UCSD-AML1 (cell line): ENCODE data around the gene RYR2.

Experiments used
- DNase-seq: peaks from one replicate; lab custom pipeline; 2025; ENCODE audit not compliant: unreplicated experiment; lab: John Stamatoyannopoulos, UW

Gene RYR2

DNA sequence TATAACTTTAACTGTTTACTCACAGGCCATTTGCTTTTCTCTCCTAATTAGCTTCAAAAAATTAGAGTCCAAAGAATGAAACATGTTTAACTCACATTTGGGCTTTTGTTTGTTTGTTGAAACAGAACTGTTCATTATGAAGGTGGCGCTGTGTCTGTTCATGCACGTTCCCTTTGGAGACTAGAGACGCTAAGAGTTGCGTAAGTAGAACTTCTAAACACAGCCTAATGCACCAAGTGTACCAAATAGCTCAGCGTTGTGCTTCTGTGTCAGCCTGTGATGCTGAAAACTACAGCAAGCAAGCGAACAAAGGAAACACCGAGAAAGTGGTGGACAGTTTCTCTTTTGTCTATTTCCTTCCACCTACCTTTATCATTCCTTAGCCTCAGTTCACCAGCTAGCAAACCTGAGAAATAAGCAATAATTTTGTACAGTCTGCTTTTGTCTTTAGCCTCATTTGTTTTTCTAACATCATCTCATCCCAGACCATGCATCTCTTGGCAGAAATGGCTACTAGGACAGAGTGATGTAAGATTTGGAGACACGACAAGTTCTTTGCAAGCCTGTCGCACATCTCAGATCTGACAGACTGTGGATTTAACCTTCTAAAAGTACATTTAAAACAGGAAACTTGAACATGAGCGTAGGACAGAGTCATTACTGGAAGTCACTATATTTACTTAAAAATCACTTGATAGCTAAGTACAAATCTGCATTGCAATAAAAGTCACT, 375.1 kb downstream of the RYR2 start:
- no peak for DNase-seq

DNA sequence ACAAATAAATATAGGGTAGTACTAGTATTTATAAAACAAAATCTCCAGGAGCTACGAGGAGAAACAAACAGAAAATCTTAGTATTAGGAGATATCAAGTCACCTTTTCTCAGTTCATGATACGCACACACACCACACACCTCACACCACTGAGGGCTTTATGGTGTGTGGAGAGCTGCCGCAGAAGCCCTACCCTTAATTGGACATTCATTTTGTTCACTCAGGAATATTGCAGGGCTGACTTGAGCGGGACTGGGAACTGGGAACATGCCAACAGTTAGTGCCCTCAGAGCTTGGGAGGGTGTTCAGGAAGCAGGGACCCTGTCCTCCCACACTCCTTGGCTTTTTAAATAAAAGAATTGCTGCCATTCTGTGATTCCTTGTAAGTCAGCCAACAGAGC, 386.8 kb downstream of the RYR2 start:
- no peak for DNase-seq

DNA sequence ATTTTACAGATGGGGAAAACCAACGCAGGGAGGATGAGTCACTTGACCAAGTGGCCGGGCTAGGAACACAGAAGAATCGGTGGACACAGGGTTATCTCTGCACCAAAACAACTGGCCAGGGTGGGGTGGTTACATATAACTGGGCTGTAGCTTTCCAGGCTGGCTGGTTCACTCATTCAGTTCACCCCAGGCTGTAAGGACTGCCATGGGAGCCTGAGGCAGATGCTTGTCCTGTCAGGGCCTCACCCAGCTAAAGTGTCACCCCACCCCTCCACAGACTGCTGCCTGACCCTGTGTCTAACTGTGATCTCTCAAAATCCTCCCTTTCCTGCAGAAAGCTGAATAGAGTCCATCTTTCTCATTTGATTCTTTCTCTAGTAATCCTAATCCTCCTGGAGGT, 387.3 kb downstream of the RYR2 start:
- no peak for DNase-seq

DNA sequence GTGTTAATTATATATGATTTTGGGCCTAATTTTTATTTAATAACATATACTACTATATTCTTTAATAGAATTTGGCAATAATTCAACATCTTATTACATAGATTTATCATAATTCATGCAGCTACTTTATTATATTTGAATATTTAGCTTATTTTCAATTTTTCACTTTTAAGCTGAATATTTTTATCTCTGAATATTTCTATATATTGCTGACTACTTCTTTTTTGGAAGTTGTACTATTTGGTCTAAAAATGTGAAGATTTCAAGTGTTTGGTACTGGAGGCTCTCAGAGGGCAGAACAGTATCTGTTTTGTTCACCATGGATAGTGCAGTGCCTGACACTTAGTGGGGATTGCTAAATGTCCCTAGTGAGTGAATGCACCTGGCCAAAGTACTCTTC, 389.5 kb downstream of the RYR2 start:
- no peak for DNase-seq

DNA sequence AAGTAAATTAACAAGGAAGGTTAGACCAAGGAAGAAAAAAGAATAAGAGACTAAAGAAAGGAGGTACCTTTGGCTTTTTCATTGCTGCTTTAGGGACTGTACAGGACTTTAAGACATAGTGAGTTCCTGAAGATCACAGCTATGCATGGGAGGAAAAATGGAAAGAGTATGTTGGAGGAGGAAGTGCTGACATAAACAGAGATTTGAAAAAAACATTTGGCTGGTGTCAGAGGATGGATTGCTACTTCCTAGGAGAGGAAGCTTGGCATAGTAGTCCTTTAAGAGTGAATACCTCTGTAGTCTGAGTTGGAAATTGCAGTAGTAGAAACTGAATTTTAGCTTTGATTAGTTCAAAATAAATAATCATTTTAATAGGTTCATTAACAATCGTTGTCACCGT, 398.4 kb downstream of the RYR2 start:
- DNase-seq: no peak

DNA sequence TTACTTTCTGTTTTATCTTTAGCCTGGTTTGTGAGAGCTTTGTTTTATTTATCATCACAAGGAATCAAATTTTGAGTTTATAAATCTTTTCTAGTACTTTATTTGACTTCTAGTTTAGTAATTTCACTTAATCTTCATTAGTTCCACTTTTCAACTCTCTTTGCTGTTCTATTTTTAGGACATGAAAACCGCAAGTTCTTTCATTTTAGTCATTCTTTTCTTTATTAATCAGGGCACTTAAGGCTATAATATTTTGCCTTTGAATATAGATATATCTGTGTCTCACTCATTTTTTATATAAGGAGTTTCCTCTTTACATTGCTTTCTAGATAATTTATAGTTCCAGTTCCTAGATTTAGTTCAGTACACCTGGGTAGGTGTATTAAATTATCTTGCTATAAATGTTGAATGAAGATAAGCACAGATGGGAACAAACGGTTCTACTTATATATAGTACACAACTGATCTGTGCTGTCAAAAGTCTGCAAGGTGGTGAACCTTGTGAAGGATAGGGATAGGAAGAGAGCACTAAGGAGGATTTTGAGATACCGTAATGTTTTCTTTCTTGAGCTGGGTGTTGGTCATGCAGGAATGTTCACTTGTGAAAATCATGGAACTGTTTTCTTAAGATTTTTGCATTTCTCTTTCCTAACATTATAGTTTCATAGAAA, 402.3 kb downstream of the RYR2 start:
- DNase-seq: no peak

DNA sequence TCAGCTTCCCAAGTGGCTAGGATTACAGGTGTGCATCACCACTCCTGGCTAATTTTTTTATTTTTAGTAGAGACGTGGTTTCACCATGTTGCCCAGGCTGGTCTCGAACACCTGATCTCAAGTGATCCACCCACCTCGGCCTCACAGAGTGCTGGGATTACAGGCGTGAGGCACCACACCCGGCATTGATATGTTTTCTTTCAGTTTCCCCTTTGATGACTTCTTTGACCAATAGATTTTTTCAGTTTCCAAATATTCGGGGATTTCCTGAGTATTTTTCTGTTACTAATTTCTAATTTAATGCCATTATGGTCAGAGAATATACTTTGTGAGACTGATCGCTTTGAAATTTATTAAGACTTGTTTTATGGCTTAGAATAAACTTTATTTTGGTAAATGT, 406.1 kb downstream of the RYR2 start:
- no peak for DNase-seq

DNA sequence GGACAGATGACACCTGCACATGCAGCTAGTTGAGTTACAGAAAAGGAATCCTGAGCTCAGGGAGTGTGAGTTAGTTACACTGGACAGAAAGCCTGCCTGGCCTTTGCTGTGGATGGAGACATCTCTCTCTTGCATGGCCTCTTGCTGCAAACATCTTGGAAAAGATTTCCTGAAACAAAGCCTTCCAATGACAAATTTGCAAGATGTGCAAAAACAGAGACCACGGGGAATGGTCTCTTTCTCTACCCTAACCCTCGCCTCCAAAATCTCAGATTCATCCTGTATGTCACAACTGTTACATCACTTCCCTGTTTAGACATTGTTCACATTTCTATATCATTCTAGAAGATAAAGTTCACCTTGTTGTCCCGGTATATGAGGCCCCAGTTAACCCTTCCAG, 415.6 kb downstream of the RYR2 start:
- no peak for DNase-seq

DNA sequence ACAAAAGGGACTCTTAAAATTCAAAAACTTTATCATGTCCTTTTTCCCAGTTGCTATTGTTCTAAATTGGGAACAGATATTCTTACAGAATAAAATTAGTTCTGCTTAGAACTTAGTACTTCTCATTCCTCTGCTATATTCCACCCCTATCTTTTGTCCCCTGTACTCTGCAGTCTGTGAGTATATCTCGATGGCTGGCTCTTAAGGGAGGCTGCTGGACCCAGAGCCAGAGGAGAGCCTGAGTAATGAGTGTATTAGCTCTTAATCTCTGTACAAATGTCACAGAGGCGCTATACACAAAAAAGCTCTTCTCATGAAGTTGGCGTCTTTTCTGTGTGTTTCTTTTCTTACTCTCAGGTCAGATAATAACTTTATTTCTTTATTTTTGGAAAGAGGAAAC, 425.3 kb downstream of the RYR2 start:
- DNase-seq: no peak

DNA sequence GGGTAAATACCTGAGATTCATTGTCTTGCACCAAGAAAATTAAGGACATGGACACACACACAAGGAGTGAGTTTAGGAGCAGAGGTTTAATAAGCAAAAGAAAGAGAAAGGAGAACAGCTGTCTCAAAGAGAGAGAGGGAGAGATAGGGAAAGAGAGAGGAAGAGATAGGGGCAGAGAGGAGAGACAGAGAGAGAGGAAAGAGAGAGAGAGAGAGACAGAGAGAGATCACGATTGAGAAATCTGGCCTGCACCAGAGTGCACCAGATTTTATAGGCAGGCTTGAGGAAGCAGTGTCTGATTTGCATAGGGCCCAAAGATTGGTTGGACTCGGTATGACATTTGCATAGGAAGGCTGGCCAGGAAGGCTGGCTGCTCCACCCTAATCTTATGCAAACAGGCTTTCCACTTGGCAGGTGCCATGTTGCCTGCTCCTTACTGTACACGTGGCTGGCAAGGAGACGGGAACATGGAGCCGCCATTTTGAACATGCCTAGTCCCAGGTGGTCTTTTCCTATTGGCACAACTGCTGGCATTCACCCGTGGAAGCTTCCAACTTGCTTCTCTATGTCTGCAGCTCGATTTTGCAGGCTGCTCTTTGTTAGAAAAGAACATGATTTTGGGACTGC, 428.8 kb downstream of the RYR2 start:
- DNase-seq: no peak

DNA sequence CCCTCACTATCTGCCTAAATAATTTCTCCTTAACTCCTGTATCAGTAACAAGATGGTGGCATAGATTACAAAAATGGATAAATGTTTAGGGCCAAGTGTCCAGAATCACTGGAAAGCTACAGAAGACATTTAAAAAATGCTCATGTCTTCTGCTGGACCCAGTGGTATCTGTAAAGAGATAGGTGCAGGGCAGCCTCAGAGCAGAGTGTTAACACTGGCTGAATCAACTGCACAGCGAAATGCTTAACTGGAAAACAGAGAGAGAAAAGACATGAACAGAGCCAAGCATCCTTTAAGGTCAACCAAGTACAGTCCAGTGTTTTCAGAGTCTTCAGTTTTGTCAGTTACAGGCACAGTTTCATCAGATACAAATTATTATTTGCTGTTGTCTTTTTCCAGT, 429.4 kb downstream of the RYR2 start:
- DNase-seq: no peak

DNA sequence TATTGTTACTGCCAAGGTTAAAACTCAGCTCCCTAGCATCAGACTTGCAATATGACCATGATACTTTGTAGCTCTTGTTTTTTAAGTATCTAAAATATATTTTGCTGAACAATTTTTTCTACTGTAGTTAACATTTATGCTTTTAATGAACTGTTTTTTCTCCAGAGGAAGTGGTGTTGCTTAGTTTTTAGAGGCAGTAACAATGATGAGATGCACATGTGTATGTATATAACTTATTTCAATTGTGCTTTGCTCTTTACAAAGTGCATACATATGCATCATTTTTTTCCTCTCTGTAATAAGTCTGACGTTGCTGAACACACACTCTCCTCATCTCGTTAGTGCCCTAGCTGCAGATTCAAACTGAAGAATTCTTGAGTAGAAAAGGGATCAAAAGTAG, 430.0 kb downstream of the RYR2 start:
- no peak for DNase-seq

DNA sequence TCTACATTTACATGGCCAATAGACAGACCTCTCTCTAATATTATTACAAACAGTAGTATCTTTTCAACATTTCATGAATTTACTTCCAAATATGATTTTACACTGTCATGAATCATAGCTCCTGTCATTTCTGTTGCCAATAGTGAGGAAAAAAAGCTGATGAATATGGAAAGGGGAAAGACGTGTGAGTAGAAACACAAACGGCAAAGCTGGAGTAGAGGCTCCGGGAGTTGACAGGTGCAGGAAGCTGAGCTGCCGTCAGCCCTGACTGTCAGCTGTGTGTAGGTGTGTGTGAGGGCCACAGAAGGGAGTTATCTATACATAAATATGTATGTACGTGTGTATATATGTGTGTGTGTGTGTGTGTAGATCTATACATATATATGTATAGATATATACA, 431.9 kb downstream of the RYR2 start:
- DNase-seq: no peak

DNA sequence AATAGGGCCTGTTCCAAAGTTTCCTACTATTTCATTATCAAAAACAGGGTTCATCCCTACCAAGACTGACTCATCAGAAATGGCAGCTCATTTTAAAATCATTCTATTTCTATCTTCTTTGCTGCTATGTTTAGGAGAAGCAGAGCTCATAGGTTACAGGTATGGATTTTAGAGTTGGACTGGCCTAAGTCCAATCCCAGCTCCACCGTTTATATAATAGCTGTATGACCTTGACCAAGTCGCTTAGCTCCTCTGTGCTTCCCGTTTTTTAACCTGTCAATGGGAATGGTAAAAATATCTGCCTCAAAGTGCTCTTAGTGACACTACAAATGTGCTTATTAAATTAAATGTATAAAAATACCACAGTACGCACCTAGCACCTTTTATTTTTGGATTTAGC, 436.1 kb downstream of the RYR2 start:
- DNase-seq: no peak

DNA sequence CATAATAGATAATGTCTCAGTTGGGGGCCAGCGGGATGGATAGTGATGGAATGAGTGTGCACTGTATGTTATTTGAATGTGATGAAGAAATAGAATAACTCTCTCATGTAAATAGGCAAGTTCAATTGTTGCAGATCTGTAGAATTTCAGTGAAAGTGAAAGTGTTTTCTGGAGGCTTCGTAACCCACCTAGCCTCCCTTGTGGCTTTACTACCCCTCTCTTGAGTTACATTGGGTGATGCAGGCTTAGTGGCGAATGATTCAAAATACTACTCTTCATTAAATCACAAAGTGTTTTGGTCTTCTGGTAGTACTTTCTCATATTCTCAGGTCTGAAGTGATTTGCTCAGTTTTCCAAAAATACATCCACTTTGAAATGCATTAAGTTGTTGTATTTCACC, 436.9 kb downstream of the RYR2 start:
- no peak for DNase-seq

DNA sequence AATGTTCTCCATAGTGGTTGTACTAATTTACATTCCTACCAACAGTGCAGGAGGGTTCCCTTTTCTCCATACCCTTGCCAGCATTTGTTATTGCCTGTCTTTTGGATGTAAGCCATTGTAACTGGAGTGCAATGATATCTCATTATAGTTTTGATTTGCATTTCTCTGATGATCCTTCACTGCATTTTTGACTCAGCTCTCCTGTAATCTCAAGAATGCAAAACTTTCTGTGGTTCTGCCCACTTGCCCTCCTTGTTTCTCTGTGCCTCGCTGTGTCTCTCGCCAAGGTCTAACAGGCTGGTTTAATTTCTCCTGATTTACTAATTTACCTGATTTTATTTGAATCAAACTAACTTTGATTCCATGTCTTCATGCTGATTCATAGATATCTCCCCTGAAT, 440.8 kb downstream of the RYR2 start:
- DNase-seq: no peak

DNA sequence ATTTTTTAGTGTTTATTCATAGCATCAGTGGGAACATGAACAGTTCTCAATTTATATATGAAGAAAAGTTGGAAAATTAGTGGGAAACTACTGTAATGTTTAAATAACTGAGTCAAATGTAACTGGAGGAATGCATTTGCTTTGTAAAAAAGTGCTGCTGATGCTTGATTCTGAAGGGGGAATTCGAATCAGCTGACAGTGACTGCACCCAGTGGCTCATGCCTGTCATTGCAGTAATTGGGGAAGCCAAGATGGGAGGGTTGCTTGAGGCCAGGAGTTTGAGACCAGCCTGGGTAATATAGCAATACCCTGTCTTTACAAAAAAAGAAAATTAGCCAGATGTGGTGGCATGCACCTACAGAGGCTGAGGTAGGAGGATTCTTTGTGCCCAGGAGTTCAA, 450.4 kb downstream of the RYR2 start:
- DNase-seq: no peak

DNA sequence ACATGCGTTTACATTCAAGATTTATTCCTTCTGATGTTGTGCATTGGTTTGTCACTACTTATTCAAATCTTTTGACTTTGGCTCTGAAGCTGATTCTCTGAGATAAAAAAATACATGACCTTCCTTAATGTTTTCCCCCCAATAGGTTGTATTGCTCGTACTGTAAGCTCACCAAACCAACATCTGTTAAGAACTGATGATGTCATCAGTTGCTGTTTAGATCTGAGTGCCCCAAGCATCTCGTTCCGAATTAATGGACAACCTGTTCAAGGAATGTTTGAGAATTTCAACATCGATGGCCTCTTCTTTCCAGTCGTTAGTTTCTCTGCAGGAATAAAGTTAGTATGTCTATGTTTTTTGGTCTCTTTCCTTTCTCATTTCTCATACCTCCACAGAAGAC, 458.6 kb downstream of the RYR2 start:
- no peak for DNase-seq

DNA sequence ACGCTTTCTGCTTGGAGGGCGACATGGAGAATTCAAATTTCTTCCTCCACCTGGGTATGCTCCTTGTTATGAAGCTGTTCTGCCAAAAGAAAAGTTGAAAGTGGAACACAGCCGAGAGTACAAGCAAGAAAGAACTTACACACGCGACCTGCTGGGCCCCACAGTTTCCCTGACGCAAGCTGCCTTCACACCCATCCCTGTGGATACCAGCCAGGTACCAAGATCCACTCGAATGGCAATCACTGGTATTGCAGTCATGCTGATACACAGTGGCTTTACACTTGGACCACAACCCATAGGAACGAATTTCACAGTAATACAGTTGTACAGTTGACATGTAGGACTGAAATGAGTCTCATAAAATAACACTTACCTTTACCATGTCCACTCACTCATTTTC, 461.3 kb downstream of the RYR2 start:
- no peak for DNase-seq

DNA sequence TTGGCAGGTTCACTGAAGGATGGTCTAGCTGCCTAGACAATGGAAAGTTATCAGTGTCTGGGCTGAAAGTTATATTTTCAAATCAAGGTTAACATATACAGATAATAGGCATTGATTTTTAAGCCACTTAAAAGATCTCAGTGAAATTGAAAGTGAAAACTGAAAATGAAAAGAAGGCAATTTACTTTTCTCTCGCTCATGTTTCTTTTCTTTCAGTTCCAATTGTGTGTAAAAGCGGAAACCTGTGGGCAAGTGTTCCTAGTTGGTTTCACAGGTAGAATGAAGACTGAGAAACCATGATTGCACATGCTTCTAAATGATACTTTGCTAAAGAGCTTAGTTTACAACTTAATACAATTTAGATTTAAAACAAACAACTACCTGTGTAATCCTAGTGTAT, 465.0 kb downstream of the RYR2 start:
- DNase-seq: no peak

DNA sequence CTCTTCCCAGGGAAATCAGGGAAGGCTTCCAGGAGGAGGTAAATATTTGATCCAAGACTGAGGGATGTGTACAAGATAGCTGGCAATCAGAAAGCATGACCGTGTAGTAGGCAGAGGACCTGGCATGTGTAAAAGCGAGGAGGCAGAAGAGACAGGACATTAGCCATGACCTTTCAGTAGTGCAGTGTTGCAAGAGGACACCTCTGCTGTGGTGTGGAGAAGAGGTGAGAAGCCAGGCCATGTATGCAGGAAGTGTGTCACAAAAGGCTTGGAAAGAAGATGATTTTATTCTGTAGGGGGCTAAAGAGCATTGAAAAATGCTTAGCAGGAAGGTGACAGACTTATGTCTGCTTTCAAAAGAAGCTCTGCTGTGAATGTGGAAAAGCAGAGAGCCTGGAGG, 467.8 kb downstream of the RYR2 start:
- no peak for DNase-seq

DNA sequence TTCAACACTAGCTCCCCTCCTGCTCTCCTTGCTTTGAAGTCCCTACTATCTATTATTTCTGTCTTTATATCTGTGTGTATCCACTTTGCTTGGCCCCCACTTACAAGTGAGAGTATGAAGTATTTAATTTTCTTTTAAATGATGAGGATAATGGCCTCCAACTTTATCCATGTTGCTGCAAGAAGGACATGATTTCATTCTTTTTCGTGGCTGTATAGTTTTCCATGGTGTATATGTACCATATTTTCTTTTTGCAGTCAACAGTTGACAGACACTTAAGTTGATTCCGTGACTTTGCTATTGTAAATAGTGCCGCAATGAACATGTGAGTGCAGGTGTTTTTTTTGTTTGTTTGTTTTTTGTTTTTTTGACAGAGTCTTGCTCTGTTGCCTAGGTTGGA, 483.1 kb downstream of the RYR2 start:
- no peak for DNase-seq

DNA sequence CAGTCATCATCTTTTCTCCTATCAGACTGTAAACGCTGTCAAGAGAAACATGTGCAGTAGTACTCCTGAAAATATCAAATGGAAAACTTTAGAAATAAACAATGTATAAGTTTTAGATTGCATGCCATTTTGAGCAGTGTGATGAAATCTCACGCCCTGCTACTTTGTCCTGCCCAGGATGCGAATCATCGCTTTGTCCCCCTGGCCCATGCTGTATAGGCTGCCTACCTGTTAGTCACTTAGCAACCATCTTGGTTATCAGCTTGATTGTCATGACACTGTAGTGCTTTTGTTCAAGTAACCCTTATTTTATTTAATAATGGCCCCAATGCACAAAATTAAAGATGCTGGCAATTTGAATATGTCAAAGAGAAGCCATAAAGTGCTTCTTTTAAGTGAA, 485.8 kb downstream of the RYR2 start:
- no peak for DNase-seq
